Liver (tissue), 9 donors: ENCODE measurements around the gene RAB37. TPM values are rescaled to one million over a fixed set of nuclear protein-coding genes. Genes with fewer than 3 reads are reported as not detected.

Source experiments
- DNase-seq: peaks from one replicate; pipeline ENCODE4 v3.0.0-alpha.2; 2017; ENCODE audit warnings: low spot score
- H3K27ac ChIP-seq, 2 donors: one replicate each; pipeline ENCODE4 v1.7.0; 2013; ENCODE audit warnings: inconsistent platforms in 2 of 2, low read length in 2 of 2, control low read depth in 1 of 2, low read depth in 1 of 2, mild to moderate bottlenecking in 1 of 2
- H3K27me3 ChIP-seq, 4 donors: one replicate each; pipeline versions ENCODE4 v1.6.1 to v1.7.0; 2013; ENCODE audit warnings: low read length in 3 of 4, inconsistent platforms in 1 of 4, mild to moderate bottlenecking in 1 of 4, moderate library complexity in 1 of 4; ENCODE audit not compliant: control insufficient read depth in 4 of 4, insufficient read depth in 4 of 4
- H3K36me3 ChIP-seq, 4 donors: one replicate each; pipeline versions ENCODE4 v1.6.1 to v1.7.0; 2013; ENCODE audit warnings: low read length in 3 of 4, mild to moderate bottlenecking in 3 of 4, low read depth in 1 of 4, moderate library complexity in 1 of 4; ENCODE audit not compliant: control insufficient read depth in 4 of 4, insufficient read depth in 3 of 4
- H3K4me1 ChIP-seq, 4 donors: one replicate each; pipeline versions ENCODE4 v1.6.1 to v1.7.0; 2013; ENCODE audit warnings: low read length in 3 of 4, mild to moderate bottlenecking in 3 of 4, moderate library complexity in 1 of 4; ENCODE audit not compliant: control insufficient read depth in 4 of 4, insufficient read depth in 4 of 4
- H3K4me3 ChIP-seq, 3 donors: one replicate each; pipeline versions ENCODE4 v1.6.1 to v1.7.0; 2013; ENCODE audit warnings: low read length in 3 of 3, control low read depth in 1 of 3, low read depth in 1 of 3, mild to moderate bottlenecking in 1 of 3
- H3K9ac ChIP-seq, 2 donors: one replicate each; pipeline ENCODE4 v1.7.0; 2013; ENCODE audit warnings: low read length in 2 of 2, mild to moderate bottlenecking in 2 of 2, moderate library complexity in 2 of 2, control low read depth in 1 of 2, low read depth in 1 of 2
- H3K9me3 ChIP-seq, 4 donors: one replicate each; pipeline versions ENCODE4 v1.6.1 to v1.7.0; 2013; ENCODE audit warnings: low read length in 3 of 4; ENCODE audit not compliant: control insufficient read depth in 4 of 4
- ATF3 ChIP-seq: IDR thresholded peaks from 2 replicates; pipeline ENCODE4 v1.6.1; 2016; ENCODE audit warnings: antibody characterized with exemption
- CTCF ChIP-seq: fragments of 150-350 bp; IDR thresholded peaks from 2 replicates; pipeline ENCODE4 v1.5.1; 2017; ENCODE audit warnings: improper control_type of control experiment, low read depth, low read length; ENCODE audit not compliant: missing input control
- EGR1 ChIP-seq, 2 donors: IDR thresholded peaks; 2 replicates each; pipeline ENCODE4 v1.6.1; 2016 to 2018; ENCODE audit warnings: antibody characterized with exemption in 2 of 2, low read depth in 2 of 2
- FOXA1 ChIP-seq: IDR thresholded peaks from 2 replicates; pipeline ENCODE4 v1.6.1; 2016; ENCODE audit warnings: antibody characterized with exemption
- FOXA2 ChIP-seq: IDR thresholded peaks from 2 replicates; pipeline ENCODE4 v1.6.1; 2016; ENCODE audit warnings: antibody characterized with exemption
- GABPA ChIP-seq, 2 donors: IDR thresholded peaks in 1 of 2; conservative IDR thresholded peaks in 1 of 2; 2 replicates each; pipeline ENCODE4 v1.6.1; 2016; ENCODE audit warnings: antibody characterized with exemption in 2 of 2, mild to moderate bottlenecking in 1 of 2, moderate library complexity in 1 of 2
- HNF4A ChIP-seq, 2 donors: conservative IDR thresholded peaks; 2 replicates each; pipeline ENCODE4 v1.6.1; 2016; ENCODE audit warnings: antibody characterized with exemption in 2 of 2, mild to moderate bottlenecking in 2 of 2
- HNF4G ChIP-seq: IDR thresholded peaks from 2 replicates; pipeline ENCODE4 v1.6.1; 2016; ENCODE audit warnings: antibody characterized with exemption
- JUND ChIP-seq, 2 donors: IDR thresholded peaks; 2 replicates each; pipeline ENCODE4 v1.6.1; 2016; ENCODE audit warnings: antibody characterized with exemption in 2 of 2
- MAX ChIP-seq: IDR thresholded peaks from 2 replicates; pipeline ENCODE4 v1.6.1; 2016; ENCODE audit warnings: antibody characterized with exemption
- NR2F2 ChIP-seq: IDR thresholded peaks from 2 replicates; pipeline ENCODE4 v1.6.1; 2016; ENCODE audit warnings: antibody characterized with exemption
- RAD21 ChIP-seq, 2 donors: IDR thresholded peaks; 2 replicates each; pipeline ENCODE4 v1.6.1; 2016; ENCODE audit warnings: antibody characterized with exemption in 2 of 2, mild to moderate bottlenecking in 2 of 2
- RXRA ChIP-seq, 2 donors: IDR thresholded peaks; 2 replicates each; pipeline ENCODE4 v1.6.1; 2017 to 2018; ENCODE audit warnings: antibody characterized with exemption in 2 of 2, mild to moderate bottlenecking in 1 of 2
- SP1 ChIP-seq: IDR thresholded peaks from 2 replicates; pipeline ENCODE4 v1.6.1; 2018; ENCODE audit warnings: antibody characterized with exemption, mild to moderate bottlenecking
- TAF1 ChIP-seq: conservative IDR thresholded peaks from 2 replicates; pipeline ENCODE4 v1.6.1; 2016; ENCODE audit warnings: antibody characterized with exemption, mild to moderate bottlenecking
- YY1 ChIP-seq: IDR thresholded peaks from 2 replicates; pipeline ENCODE4 v1.6.1; 2016; ENCODE audit warnings: antibody characterized with exemption, mild to moderate bottlenecking
- WGBS: extraction: QIAGEN DNeasy Blood & Tissue Kit; methylation state at CpG from one replicate; pipeline ENCODE4 v1.1.7; 2013; 5-methylcytosine and 5-hydroxymethylcytosine counted together
- polyA plus RNA-seq, 2 donors: library from polyadenylated mRNA; stranded (reverse) in 1 of 2; unstranded in 1 of 2; fragments of 200-250 nt in 1 of 2; fragments of >200 nt in 1 of 2; fragmentation: Nextera tagmentation in 1 of 2; extraction: Ambion mirVana in 1 of 2; gene quantifications; one replicate each; pipeline versions ENCODE4 v1.2.1 to v1.2.3, GENCODE V29; 2013 to 2015
- total RNA-seq, 2 donors: library from RNA; depleted of rRNA; stranded (reverse); fragments of >200 nt; gene quantifications; one replicate each; pipeline ENCODE4 v1.2.3, GENCODE V29; 2014
- TF ChIP-seq, protein P1 (sequence below): IDR thresholded peaks from 2 replicates; pipeline ENCODE4 v1.6.1; 2016; ENCODE audit warnings: antibody characterized with exemption, mild to moderate bottlenecking
- donor health status: healthy.
- donor health status: healthy.
- donor health status: healthy.
- donor health status: healthy.
- donor health status: healthy.

RAB37 gene
- total and polyA plus RNA-seq, 4 donors = 5.1 to 8.8 (median 5.6) TPM

DNA sequence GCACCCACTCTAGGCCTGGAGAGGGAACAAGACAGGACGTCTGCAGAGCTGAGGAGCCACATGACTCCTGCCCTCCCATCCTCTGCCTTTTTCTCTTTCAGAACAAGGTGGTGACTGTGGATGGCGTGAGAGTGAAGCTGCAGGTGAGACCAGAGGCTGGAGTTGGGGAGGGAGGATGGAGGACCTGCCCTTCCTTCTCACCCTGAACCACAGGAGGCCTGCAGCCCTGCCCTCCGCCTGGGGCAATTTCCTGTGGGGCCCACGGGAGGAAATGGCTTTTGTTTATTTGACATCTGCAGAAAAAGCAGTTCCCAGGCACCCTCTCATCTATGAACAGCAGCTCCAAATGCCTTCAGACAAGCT lies 5.1 kb downstream of the RAB37 start:
- WGBS = 56% methylated on average over 4 of the region's 4 CpGs
- Histone ChIP-seq H3K4me3 (no peak overlapping the region), H3K4me1 (peaks cover 12 to 41% (median 26%) of the 10 kb centered on the region in 4 donors), H3K9ac (no peak overlapping the region), H3K27ac (no peak overlapping the region), H3K27me3 (no peaks in the 10 kb centered on the region), H3K36me3 (no peaks in the 10 kb centered on the region), H3K9me3 (no peaks in the 10 kb centered on the region)
- TF ChIP-seq, protein P1, sequence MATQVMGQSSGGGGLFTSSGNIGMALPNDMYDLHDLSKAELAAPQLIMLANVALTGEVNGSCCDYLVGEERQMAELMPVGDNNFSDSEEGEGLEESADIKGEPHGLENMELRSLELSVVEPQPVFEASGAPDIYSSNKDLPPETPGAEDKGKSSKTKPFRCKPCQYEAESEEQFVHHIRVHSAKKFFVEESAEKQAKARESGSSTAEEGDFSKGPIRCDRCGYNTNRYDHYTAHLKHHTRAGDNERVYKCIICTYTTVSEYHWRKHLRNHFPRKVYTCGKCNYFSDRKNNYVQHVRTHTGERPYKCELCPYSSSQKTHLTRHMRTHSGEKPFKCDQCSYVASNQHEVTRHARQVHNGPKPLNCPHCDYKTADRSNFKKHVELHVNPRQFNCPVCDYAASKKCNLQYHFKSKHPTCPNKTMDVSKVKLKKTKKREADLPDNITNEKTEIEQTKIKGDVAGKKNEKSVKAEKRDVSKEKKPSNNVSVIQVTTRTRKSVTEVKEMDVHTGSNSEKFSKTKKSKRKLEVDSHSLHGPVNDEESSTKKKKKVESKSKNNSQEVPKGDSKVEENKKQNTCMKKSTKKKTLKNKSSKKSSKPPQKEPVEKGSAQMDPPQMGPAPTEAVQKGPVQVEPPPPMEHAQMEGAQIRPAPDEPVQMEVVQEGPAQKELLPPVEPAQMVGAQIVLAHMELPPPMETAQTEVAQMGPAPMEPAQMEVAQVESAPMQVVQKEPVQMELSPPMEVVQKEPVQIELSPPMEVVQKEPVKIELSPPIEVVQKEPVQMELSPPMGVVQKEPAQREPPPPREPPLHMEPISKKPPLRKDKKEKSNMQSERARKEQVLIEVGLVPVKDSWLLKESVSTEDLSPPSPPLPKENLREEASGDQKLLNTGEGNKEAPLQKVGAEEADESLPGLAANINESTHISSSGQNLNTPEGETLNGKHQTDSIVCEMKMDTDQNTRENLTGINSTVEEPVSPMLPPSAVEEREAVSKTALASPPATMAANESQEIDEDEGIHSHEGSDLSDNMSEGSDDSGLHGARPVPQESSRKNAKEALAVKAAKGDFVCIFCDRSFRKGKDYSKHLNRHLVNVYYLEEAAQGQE = no peak
- TF ChIP-seq FOXA1 = no peak
- TF ChIP-seq FOXA2 = no peak
- TF ChIP-seq HNF4A (conservative IDR thresholded peaks at IDR 0.05) = no peak
- TF ChIP-seq EGR1 (IDR thresholded peaks at IDR 0.05; ENCODE audit: low read depth in 2 of 2) = no peak
- no peak for TF ChIP-seq NR2F2
- TF ChIP-seq YY1 = no peak
- no peak for TF ChIP-seq RXRA (IDR thresholded peaks at IDR 0.05)
- no peak for TF ChIP-seq ATF3
- no peak for TF ChIP-seq TAF1
- TF ChIP-seq SP1 = no peak
- DNase-seq = no peak

DNA sequence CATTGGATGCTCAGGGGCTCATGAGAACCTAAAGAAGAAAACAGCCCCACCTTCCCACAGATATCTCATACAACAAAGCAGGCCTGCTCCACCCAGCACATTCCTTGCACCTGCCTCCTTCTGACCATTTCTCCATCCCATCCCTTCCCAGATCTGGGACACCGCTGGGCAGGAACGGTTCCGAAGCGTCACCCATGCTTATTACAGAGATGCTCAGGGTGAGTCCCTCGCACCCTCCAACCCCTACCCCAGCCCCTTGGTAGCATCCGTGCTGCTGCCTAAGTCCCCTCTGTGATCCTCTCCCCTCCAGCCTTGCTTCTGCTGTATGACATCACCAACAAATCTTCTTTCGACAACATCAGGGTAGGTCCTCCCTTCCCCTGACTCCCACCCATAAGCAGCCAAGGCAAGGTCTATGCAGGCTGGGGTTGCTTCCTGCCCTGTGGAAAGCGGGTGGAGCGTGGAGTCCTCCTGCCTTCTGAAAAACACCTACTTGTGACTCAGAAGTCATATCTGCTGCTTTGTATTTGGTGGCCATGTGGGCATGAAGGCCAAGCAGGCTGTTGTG lies 6.0 kb downstream of the RAB37 start:
- H3K27me3 ChIP-seq = no peaks in the 10 kb centered on the region
- no peak for DNase-seq
- 96% methylated on average over 9 of the region's 9 CpGs for WGBS
- H3K4me1 ChIP-seq = peaks cover 14 to 39% (median 26%) of the 10 kb centered on the region in 4 donors
- H3K27ac ChIP-seq = no peak overlapping the region
- no peak overlapping the region for H3K9ac ChIP-seq
- no peak overlapping the region for H3K4me3 ChIP-seq
- no peaks in the 10 kb centered on the region for H3K9me3 ChIP-seq
- TF ChIP-seq EGR1 (IDR thresholded peaks at IDR 0.05; ENCODE audit: low read depth in 2 of 2) = no peak
- no peak for TF ChIP-seq GABPA (IDR thresholded peaks at IDR 0.05 in 1 of 2, conservative IDR thresholded peaks at IDR 0.05 in 1 of 2)
- TF ChIP-seq TAF1 = no peak
- TF ChIP-seq RXRA (IDR thresholded peaks at IDR 0.05) = no peak
- no peak for TF ChIP-seq HNF4G
- no peak for TF ChIP-seq HNF4A (conservative IDR thresholded peaks at IDR 0.05)
- TF ChIP-seq ATF3 = no peak
- TF ChIP-seq FOXA1 = no peak
- no peak for TF ChIP-seq RAD21 (IDR thresholded peaks at IDR 0.05)
- no peak for TF ChIP-seq CTCF
- no peak for TF ChIP-seq MAX
- TF ChIP-seq, protein P1 = no peak
- TF ChIP-seq FOXA2 = no peak
- TF ChIP-seq JUND (IDR thresholded peaks at IDR 0.05) = no peak
- no peak for TF ChIP-seq YY1
- no peaks in the 10 kb centered on the region for H3K36me3 ChIP-seq
